RWPE1 (cell line): ENCODE results near the gene ARHGEF5.
"Not testable (repeated sequence)": the region's sequence is repeated elsewhere in the genome, so short reads cannot be mapped to it uniquely, and the experiment has no call there.

Experiments
- CTCF ChIA-PET: fragments of 350-600 bp; sonication (Branson Sonifier 250); formaldehyde crosslinking; extraction: SDS; loops from one replicate; lab custom pipeline; 2021; lab: Yijun Ruan, JAX
- POLR2A ChIA-PET: fragments of 400-600 bp; formaldehyde crosslinking; extraction: SDS; loops from one replicate; lab custom pipeline; 2020; ENCODE audit warnings: antibody characterized with exemption; ENCODE audit not compliant: low non-redundant PET; lab: Yijun Ruan, JAX
- DNase-seq: peaks from one replicate; pipeline ENCODE4 v3.0.0; 2012; ENCODE audit warnings: low spot score
- H3K27ac ChIP-seq: fragments of 450-650 bp; 2 replicates; pipeline ENCODE4 v1.5.1; 2017
- TF ChIP-seq, protein P1 (sequence below): fragments of 450-650 bp; conservative IDR thresholded peaks from 2 replicates; pipeline ENCODE4 v1.5.1; 2017; ENCODE audit warnings: low read depth, mild to moderate bottlenecking

Gene ARHGEF5

DNA sequence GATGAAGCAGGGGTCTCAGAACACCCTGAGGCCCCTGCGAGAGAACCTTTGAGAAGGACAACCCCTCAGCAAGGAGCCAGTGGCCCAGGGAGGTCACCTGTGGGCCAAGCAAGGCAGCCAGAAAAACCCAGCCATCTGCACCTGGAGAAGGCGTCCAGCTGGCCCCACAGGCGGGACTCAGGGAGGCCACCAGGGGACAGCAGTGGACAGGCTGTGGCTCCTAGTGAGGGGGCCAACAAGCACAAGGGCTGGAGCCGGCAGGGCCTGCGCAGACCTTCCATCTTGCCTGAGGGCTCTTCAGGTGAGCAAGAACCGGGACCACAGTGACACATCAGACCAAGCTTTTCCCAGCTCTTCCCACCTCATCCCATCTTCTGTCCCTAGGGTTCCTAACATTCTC, 10.3 kb downstream of the ARHGEF5 start:
- DNase-seq, CTCF ChIA-PET, POLR2A ChIA-PET, H3K27ac ChIP-seq: not testable (repeated sequence)

DNA sequence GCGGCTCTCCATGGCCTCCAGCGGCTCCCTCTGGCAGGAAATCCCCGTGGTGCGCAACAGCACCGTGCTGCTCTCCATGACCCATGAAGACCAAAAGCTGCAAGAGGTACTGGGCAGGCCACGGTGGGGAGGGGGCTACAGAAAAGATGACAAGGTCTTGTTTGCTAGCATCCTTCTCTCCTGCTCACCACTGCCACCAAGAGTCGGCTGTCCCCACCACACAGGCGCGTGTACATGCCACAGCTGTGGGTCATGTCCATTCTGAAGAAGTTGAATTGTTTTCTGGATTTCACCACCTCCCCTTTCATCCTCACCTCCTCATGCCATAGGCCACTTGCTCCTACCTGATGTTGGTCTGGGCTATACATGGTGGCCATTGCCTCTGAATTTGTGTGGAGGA, 12.0 kb downstream of the ARHGEF5 start:
- CTCF ChIA-PET, POLR2A ChIA-PET, H3K27ac ChIP-seq, DNase-seq: not testable (repeated sequence)

DNA sequence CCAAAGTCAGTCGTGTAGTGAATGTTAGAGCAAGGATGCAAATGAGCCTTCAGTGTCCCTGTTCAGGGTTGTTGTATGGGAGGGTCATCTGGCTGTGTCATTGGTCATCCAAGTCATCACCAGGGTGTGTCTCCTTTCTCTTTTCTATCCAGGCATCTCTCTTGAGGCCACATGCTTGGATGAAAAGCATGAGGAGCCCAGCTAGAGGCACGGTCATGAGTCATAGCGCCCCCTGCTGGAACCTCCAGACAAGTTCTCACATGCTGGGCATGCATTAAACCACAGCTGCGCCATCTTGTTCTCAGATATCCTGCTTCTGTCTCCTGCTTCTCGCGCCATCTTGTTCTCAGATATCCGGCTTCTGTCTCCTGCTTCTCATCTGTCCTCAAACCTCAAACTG, 14.0 kb downstream of the ARHGEF5 start:
- POLR2A ChIA-PET, H3K27ac ChIP-seq, CTCF ChIA-PET, DNase-seq: not testable (repeated sequence)

DNA sequence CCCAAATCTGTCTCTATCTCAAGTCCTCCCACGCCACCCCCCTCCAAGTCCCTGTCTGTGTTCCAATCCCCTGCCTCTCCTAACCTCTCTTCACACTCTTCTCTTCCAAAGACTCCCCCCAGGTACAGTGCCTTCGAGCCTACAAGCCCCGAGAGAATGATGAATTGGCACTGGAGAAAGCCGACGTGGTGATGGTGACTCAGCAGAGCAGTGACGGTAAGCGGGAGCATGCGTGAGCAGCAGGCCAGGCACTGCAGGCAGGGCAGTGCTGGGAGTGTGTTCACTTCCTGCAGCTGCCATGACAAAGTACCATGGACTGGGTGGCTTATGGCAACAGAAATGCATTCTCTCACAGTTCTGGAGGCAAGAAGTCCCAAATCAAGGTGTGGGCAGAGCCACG, 23.4 kb downstream of the ARHGEF5 start:
- no peak overlapping the region for H3K27ac ChIP-seq
- ChIA-PET POLR2A (no interaction called here), CTCF (no interaction called here)
- TF ChIP-seq, protein P1, sequence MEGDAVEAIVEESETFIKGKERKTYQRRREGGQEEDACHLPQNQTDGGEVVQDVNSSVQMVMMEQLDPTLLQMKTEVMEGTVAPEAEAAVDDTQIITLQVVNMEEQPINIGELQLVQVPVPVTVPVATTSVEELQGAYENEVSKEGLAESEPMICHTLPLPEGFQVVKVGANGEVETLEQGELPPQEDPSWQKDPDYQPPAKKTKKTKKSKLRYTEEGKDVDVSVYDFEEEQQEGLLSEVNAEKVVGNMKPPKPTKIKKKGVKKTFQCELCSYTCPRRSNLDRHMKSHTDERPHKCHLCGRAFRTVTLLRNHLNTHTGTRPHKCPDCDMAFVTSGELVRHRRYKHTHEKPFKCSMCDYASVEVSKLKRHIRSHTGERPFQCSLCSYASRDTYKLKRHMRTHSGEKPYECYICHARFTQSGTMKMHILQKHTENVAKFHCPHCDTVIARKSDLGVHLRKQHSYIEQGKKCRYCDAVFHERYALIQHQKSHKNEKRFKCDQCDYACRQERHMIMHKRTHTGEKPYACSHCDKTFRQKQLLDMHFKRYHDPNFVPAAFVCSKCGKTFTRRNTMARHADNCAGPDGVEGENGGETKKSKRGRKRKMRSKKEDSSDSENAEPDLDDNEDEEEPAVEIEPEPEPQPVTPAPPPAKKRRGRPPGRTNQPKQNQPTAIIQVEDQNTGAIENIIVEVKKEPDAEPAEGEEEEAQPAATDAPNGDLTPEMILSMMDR, result no peak
- DNase-seq, result no peak

DNA sequence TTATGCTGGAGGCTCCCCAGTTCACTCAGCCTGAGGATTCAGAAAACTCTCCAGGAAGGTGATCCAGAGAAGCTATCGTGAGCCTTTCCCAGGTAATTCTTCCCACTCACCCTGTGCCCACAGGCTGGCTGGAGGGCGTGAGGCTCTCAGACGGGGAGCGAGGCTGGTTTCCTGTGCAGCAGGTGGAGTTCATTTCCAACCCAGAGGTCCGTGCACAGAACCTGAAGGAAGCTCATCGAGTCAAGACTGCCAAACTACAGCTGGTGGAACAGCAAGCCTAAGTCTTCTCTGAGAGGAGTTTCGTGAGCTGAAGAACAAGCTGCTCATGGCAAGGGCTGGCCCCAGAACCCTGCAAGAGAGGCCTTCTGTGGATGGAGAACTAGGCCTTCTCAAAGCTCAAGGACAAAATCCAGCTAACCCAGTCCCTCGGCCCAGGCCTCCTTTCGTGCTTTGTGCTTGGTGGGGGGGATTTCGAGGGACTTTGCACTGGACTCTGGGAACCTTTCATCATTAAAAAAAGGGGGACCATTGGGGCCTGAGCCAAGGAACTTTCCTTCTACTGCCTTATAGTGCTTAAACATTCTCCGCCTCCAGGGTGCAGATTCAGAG, 24.7 kb downstream of the ARHGEF5 start:
- no peak for DNase-seq
- CTCF ChIA-PET, result no interaction called here
- TF ChIP-seq, protein P1, result no peak
- H3K27ac ChIP-seq, result no peak overlapping the region
- POLR2A ChIA-PET, result no interaction called here

DNA sequence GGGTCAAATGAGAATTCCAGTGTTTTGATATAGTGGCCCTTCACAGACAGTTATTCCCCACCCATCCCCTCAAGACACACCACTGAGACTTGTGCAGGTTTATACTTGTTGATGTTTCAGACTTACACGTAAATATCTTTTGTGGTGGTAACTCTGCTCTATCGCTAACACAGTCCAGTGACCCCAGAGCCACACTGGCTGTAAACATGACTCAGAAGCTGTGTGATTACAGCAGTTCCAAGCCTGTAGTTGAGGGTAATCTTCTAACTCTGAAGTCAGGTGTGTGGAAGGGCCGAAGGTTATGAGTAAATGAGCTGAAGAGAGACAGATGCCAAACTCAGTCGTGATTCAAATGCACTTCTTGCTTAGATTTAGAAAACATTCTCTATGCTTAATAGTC, 28.9 kb downstream of the ARHGEF5 start:
- POLR2A ChIA-PET, result no interaction called here
- peak; percentile 41 for DNase-seq
- CTCF ChIA-PET, result no interaction called here

DNA sequence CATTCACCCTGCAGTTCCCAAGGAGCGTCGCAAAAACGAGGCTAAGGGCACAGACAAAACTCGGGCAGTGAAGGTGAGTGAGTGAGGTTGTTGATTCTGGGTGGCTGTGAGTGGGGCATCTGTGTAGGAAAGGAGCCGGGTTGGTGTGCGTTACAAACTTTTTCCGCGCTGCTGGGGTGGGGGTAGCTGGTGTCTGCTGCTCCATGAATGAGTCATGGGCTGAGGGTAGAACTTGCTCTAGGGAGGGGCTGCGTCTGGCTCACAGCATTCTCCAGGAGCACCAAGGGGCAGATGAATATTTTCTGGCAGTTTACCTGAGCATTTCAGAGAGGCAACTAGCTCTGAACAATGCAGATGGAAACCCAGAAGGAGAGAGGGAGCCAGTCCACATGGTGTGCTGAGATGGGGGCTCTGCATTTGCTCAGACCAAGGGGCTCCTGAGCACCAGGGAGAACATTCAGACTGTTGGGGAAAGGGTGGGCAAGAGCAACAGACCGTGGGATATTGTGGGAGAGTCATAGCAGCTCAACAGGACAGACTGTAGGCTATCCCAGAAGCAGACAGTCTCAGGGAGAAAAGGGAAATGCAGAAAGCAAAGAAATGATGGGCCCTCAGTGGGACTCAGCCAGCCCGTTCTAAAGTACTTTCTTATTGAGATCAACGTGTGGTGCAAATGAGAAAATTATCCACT, 29.5 kb downstream of the ARHGEF5 start:
- POLR2A ChIA-PET, result no interaction called here
- peak overlapping the region; percentile 50 for H3K27ac ChIP-seq
- TF ChIP-seq, protein P1, result no peak
- DNase-seq, result peak; percentile 56
- CTCF ChIA-PET, result no interaction called here

More for the DNA sequence above, 28.9 kb downstream of the ARHGEF5 start:
- TF ChIP-seq, protein P1, result no peak
- peak overlapping the region; percentile 50; the same call in 1 of the 2 replicates for H3K27ac ChIP-seq

DNA sequence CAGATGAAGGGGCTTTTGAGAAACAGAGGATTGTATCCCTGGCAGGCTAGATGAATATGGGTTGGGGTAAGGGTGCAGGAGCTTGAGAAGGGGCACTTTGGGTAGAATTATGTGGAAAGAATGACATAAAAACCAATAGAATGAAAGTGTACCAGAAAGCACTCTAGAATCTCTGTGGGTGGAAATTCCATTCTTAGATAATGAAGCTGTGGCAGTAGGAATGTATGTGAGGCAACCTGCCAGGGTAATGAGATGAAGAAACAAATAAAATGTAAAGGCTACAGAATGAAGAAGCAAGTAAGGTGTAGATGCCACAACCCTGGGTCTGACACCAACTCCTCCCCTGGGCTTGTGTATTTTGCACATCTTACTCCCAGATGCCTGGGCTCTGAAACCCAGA, 31.5 kb downstream of the ARHGEF5 start:
- no peak for DNase-seq
- H3K27ac ChIP-seq, result no peak overlapping the region
- POLR2A ChIA-PET, result no interaction called here
- TF ChIP-seq, protein P1, result no peak
- CTCF ChIA-PET, result no interaction called here
